Measurements from ENCODE around the gene PRPF18.

The PRPF18 gene

GRCh38 chr10:13650961-13651360 lies 64.2 kb downstream of the PRPF18 start:
- ATAC-seq: no peak
- no peak for TF ChIP-seq ZC3H10 (CRISPR knock-in tag; IDR thresholded peaks at IDR 0.05)
- no peak for TF ChIP-seq BACH2 (CRISPR knock-in tag; IDR thresholded peaks at IDR 0.05; ENCODE audit: borderline replicate concordance)

- no peak for TF ChIP-seq POU6F1 (CRISPR knock-in tag; IDR thresholded peaks at IDR 0.05; ENCODE audit: borderline replicate concordance, low read depth)
- no peak for TF ChIP-seq ZC3H10 (CRISPR knock-in tag; IDR thresholded peaks at IDR 0.05)
- ATAC-seq: no peak
These were observed 65.4 kb downstream of the PRPF18 start for GRCh38 chr10:13651969-13652720.

- no peak for ATAC-seq
- TF ChIP-seq ARNTL (CRISPR knock-in tag; IDR thresholded peaks at IDR 0.05; ENCODE audit: borderline replicate concordance, low read depth): no peak
These were observed 66.1 kb downstream of the PRPF18 start for GRCh38 chr10:13652860-13653259.

GRCh38 chr10:13654118-13654830 lies 67.5 kb downstream of the PRPF18 start:
- no peak for ATAC-seq
- no peak for TF ChIP-seq CSRNP3 (CRISPR knock-in tag; IDR thresholded peaks at IDR 0.05)
- TF ChIP-seq ESRRG (CRISPR knock-in tag; IDR thresholded peaks at IDR 0.05): no peak

- TF ChIP-seq RARB (CRISPR knock-in tag; IDR thresholded peaks at IDR 0.05): no peak
- TF ChIP-seq CSDC2 (CRISPR knock-in tag; IDR thresholded peaks at IDR 0.05): no peak
- TF ChIP-seq CSRNP3 (CRISPR knock-in tag; IDR thresholded peaks at IDR 0.05): no peak
- TF ChIP-seq ZFP30 (CRISPR knock-in tag; IDR thresholded peaks at IDR 0.05): no peak
- no peak for TF ChIP-seq POU6F1 (CRISPR knock-in tag; IDR thresholded peaks at IDR 0.05; ENCODE audit: borderline replicate concordance, low read depth)
- no peak for TF ChIP-seq ESRRG (CRISPR knock-in tag; IDR thresholded peaks at IDR 0.05)
- no peak for TF ChIP-seq TOX (CRISPR knock-in tag; IDR thresholded peaks at IDR 0.05; ENCODE audit: borderline replicate concordance)
- TF ChIP-seq ZNF565 (CRISPR knock-in tag; conservative IDR thresholded peaks at IDR 0.05; ENCODE audit: low read depth): no peak
- TF ChIP-seq PATZ1 (CRISPR knock-in tag; IDR thresholded peaks at IDR 0.05; ENCODE audit: borderline replicate concordance): no peak
- no peak for TF ChIP-seq ZNF70 (CRISPR knock-in tag; IDR thresholded peaks at IDR 0.05)
- no peak for TF ChIP-seq ZFP3 (CRISPR knock-in tag; IDR thresholded peaks at IDR 0.05)
- no peak for TF ChIP-seq BACH2 (CRISPR knock-in tag; IDR thresholded peaks at IDR 0.05; ENCODE audit: borderline replicate concordance)
- TF ChIP-seq PPARA (CRISPR knock-in tag; IDR thresholded peaks at IDR 0.05; ENCODE audit: borderline replicate concordance): no peak
- no peak for TF ChIP-seq TSHZ2 (CRISPR knock-in tag; IDR thresholded peaks at IDR 0.05)
- no peak for ATAC-seq
These were observed 68.1 kb downstream of the PRPF18 start for GRCh38 chr10:13654846-13655245.

Data from SK-N-SH treated with all-trans-retinoic acid at 6 μM for 48 hours (cell line).